Testis (tissue), 2 donors: Measurements from ENCODE around the gene ARL8A.

ENCODE experiments used
- POLR2A ChIP-seq: fragments of 450-650 bp; IDR thresholded peaks from one replicate; pipeline ENCODE4 v1.6.1; 2017; ENCODE audit warnings: antibody characterized with exemption, mild to moderate bottlenecking, moderate library complexity
- TF ChIP-seq, protein P1 (sequence below), 3 experiments: fragments of 450-650 bp in 2 of 3; fragments of 200-600 bp in 1 of 3; sonication (generic) in 1 of 3; IDR thresholded peaks; one replicate each; pipeline ENCODE4 v1.5.1; 2016 to 2019; ENCODE audit warnings: antibody characterized with exemption in 3 of 3, mild to moderate bottlenecking in 2 of 3, moderate library complexity in 1 of 3

- TF ChIP-seq, protein P1, sequence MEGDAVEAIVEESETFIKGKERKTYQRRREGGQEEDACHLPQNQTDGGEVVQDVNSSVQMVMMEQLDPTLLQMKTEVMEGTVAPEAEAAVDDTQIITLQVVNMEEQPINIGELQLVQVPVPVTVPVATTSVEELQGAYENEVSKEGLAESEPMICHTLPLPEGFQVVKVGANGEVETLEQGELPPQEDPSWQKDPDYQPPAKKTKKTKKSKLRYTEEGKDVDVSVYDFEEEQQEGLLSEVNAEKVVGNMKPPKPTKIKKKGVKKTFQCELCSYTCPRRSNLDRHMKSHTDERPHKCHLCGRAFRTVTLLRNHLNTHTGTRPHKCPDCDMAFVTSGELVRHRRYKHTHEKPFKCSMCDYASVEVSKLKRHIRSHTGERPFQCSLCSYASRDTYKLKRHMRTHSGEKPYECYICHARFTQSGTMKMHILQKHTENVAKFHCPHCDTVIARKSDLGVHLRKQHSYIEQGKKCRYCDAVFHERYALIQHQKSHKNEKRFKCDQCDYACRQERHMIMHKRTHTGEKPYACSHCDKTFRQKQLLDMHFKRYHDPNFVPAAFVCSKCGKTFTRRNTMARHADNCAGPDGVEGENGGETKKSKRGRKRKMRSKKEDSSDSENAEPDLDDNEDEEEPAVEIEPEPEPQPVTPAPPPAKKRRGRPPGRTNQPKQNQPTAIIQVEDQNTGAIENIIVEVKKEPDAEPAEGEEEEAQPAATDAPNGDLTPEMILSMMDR (IDR thresholded peaks at IDR 0.05) = no peak
- TF ChIP-seq POLR2A = no peak
Measured at GRCh38 chr1:202181586-202181985, 37.0 kb upstream of the ARL8A start.
